OCI-LY7 (cell line): ENCODE results near the gene ANKRD27.

Experiments used
- CTCF ChIP-seq: fragments of 200-600 bp; sonication (generic); conservative IDR thresholded peaks from 2 replicates; pipeline ENCODE4 v1.5.1; 2014; ENCODE audit warnings: mild to moderate bottlenecking, antibody characterized with exemption, low read length, moderate library complexity, mixed read lengths
- EZH2phosphoT487 ChIP-seq: fragments of 200-600 bp; sonication (generic); IDR thresholded peaks from 2 replicates; pipeline ENCODE4 v1.6.1; 2018; ENCODE audit warnings: low read depth, borderline replicate concordance, mild to moderate bottlenecking, mixed run types, antibody characterized with exemption, low read length, moderate library complexity, mixed read lengths

DNA sequence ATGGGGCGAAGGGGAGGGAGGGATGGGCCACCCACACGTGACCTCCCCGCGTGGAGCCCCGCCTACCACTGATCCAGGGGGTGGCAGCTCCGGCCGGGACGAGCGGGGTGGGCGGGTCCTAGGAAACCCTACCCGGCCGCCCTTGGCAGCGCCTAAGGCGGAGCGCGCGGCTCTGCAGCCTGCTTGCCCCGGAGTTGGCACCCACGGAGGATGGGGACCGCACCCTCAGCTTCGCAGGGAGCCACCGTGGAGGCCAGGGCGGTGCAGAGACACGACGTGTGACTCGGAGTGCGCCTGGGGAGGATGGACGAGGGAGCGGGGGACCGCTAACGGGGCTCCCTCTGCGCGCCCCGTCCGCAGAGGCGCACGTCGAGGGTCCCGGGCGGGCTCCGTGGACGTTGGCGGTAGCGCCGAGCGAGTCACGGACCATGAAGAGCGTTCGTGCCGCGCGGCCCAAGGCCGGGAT is 773 bp upstream of the ANKRD27 start, which contains the start of gene RGS9BP:
- TF ChIP-seq CTCF, result no peak
- TF ChIP-seq EZH2phosphoT487, result no peak
